Kasumi-1 (cell line): ENCODE data around the gene EVA1B.
A peak's percentile ranks its signal among the peaks of the same experiment; 100 is the strongest.

Source experiments
- DNase-seq, 2 experiments: peaks; one replicate each; lab custom pipeline; 2025; lab: John Stamatoyannopoulos, UW

The EVA1B gene

DNA sequence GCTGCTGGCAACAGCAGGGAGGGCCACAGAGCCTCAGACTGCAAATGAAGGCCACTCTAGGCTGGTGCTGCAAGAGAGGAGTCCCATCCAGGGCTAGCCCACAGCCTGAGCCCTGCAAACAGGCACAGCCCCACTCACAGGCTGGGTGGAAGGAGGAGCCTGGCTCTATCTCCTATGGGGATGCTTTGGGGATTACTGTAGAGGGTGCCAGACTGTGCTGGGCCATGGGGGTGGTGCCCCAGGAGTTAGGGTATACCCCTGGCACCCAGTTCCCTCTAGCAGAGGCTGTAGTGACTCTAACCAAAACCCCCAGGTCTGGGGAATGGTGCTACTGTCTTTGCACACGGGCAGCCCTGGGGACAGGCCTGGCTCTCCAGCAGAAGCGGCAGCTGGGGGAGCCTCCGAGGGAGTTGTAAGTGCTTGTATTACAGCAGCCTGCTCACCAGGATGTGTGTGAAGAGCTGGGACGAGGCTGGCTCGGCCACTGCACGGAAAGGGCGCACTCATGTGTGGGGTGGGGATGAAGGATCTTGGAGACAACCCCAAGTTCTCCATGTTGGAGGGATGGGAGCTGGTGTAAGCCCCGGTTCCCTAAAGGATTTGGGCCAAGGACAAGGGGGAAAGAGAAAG lies 23.4 kb upstream of the EVA1B start:
- no peak for DNase-seq

- no peak for DNase-seq
Measured at GRCh38 chr1:36345353-36345752, 21.9 kb upstream of the EVA1B start.

DNA sequence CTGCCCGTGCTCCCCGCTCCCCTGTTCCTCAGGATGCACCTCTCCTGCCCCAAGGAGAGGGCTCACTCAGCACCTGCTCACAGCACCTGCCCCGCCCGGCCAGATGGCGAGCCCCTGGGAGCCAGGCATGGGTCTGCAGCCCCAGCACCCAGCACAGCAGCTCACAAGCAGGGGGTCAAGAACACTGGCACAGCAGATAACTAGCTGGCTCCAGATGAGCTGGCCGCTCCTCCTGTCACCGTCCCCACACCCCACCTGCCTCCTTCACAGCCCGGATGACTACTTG lies 20.9 kb upstream of the EVA1B start:
- DNase-seq: no peak

DNA sequence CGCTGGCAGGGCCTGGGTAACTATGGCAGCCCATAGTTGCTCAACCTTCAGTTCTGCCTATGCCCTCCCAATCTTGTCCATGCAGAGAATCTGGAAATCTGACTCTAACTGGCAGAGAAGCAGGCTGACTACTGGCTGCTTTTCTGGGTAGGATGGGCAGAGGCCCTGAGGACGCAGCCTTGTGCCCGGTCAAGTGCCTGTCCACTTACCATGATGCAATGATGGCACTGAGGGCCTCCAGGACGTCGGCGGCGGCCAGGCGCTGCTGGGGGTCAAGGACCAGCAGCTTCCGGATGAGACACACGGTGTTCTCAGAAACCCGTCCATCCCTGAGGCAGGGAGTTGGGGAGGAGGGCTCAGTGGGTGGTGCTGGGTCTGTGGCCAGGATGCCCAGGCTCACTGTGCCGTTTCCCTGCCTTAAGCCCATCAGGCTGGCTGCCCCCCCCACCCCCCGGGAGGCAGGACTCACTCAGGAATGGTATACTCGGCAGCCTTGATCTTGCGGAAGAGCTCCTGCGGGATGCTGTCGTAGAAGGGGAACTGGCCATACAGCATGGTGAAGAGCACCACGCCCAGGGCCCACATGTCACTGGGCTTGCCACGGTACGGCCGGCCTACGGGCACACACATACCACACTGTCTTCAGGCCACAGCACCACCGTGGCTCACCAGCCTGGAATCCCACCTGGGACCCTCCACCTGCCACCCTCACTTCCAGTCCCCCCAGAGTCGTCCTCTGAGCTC lies 20.4 kb upstream of the EVA1B start:
- DNase-seq: no peak

- DNase-seq: peak; percentile 25 to 39
Measured at GRCh38 chr1:36342426-36343185, 19.2 kb upstream of the EVA1B start.

DNA sequence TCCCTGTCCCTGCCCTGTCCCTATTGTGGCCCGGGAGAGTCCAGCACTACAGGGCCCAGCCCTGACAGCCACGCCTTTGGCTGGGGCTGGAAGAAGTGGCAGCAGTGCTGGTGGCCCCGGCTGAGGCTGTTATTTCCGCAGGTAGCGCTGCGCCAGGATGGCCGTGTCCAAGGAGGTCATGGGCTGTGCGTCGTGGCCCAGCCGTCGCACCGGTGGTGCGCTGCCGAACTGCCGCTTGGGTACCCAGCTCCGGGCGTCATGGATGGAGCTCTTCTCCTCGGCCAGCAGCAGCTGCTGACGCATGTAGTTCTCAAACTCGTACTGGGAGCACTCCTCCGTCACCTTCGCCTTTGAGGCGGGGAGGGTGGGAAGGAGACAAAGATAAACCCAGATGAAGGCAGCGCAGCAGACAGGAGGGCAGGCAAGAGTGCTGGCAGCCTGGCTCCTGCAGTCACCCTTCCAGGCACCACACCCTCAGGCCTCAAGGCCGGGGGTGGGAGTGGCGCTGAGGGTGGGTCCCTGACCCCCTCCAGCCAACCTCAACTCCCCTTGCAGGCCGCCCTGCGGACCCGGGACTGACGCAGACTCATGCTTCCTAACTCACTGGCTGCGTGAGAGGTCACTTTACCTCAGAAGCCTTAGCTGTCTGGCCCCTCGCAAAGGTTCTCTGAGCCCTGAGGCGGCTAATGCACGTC lies 18.3 kb upstream of the EVA1B start:
- no peak for DNase-seq

DNA sequence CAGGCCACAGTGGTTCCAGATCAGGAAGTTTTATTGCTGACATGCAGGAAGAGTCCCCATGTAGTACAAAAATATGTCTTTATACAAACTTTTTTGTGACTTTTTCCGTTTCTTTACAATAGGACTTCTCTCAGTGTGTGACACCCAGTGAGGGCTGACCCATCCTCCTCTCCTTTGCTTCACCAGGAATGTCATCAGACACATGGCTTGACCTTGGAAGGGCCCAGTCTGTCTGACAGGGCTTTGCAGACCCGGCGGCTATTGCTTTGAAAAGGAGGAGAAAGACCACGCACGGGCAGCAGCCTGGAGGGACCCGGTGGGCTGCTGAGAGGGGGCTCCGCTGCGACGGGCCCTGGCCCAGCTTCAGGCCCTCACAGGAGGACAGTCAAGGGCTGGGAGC lies 16.2 kb upstream of the EVA1B start:
- no peak for DNase-seq

DNA sequence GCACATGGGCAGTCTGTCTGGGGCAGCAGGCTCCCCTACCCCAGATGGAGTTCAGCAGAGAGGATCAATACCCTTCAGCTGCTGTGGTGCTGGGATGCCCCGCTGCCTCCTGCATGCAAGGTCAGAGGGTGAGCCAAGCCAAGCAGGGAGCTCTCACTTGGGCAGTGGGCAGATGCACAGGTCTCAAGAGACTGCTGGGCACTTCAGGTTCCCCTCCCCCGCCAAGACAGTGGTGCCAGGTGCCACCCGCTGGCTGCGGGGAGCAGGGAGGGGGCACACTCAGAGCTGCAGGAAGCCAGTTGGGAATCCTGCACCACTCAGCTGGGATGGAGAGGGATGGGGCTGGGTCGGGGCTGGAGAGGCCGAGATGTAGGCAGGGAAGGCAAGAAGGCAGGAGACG lies 15.8 kb upstream of the EVA1B start:
- DNase-seq: no peak

- DNase-seq: no peak
Measured at GRCh38 chr1:36337830-36338229, 14.4 kb upstream of the EVA1B start.

- no peak for DNase-seq
Measured at GRCh38 chr1:36330940-36331339, 7.5 kb upstream of the EVA1B start.

GRCh38 chr1:36329817-36330216 lies 6.4 kb upstream of the EVA1B start:
- DNase-seq: no peak

- peak in 1 of 2 experiments; percentile 11 for DNase-seq
Measured at GRCh38 chr1:36328713-36329112, 5.3 kb upstream of the EVA1B start.

DNA sequence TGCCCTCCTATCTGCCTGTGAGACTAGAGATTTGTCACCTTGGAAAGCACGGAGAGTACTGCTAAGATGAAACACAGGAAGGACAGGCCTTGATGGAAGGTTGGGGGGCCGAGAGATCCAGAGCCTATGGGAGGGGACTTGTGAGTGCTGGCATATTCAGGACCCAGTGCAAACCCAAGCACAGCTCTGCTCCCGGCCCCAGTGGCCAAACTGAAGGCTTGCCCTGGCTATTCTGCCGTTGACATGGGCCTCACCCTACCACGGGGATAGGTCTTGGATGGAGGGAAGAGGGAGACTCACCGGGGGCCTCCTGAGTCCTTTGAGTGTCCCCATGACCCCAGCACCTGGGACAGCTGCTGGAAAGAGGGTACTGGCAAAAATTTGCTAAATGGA lies 4.6 kb upstream of the EVA1B start:
- DNase-seq: no peak

DNA sequence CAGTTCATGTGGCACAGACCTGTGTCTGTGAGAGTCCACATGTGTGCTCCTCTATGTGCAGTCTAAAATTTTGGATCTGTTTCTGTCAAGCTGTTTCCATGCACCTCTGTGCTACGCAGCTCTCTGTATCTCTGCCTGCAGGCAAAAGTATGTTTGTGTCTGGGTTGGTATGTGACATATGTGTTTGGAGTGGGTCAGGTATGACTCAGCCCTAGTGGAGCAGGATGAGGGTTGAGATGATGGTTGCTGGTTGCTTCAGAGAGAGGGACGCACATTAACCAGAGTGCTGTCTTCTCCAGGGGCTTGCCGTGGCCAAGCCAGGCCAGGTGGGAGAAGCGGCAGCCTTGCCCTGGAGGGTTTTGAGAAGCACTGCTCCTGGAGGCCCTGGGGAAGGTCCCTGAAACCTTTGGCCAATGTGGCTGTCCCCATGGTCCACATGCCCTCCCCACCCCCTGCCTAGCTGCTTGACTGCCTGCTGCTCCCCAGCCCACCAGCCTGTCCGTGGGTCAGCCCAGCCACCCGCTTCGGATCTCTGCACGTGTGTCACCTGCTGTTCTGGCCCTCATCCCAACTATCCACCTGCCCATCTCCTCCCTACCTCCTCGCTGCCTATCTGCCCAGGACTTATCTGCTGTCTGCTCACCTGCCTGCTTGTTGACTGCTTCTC lies 4.1 kb upstream of the EVA1B start:
- no peak for DNase-seq

GRCh38 chr1:36326499-36326898 lies 3.1 kb upstream of the EVA1B start:
- DNase-seq: no peak

GRCh38 chr1:36324353-36324703 lies 883 bp upstream of the EVA1B start:
- no peak for DNase-seq

DNA sequence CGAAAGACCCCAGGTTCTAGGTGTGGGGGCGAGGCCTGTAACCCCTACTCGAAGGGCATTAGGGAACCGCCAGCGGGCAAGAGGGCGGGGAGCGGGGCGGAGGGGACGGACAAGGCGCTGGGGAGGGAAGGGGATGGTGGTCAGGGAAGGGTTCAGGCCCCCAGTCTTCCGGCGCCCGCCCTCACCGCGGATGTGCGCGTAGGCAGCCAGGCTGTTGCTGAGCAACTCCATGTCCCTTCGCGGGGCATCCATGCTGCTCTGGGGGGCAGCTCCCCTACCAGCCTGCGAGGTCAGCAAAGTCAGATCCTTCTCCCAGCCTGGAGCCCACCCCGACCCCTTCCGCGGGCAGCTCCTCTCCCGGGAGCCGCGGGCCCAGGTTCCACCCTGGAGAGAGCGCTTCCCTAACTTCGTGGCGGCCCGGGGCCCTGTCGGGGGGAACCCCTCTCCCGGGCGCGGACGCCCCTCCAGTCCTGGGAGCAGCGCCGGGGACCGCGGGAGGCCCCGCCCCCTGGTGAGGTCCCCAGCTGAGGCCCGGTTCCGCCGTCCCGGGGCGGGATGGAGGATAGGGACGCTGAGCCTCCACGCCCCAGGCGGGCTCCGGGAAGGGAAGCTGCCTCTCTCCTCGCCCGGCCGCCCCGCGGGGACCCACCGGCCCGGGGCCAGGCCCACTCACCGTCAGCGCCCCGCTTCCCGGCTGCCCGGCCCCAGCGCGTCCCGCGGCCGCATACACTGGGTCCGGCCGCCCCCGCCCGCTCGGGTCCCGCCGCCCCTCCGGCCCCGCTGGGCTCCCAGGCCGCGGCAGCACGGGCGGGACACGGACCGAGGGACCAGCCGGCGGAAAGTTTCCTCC lies 434 bp downstream of the EVA1B start:
- peak; percentile 44 to 51 for DNase-seq

- DNase-seq: no peak
Measured at GRCh38 chr1:36322041-36322785, 1.2 kb downstream of the EVA1B start.

- DNase-seq: peak; percentile 33 to 66
Measured at GRCh38 chr1:36321119-36321951, 2.1 kb downstream of the EVA1B start.

GRCh38 chr1:36320767-36321118 lies 2.7 kb downstream of the EVA1B start:
- no peak for DNase-seq
